Measurements from ENCODE around the gene IGSF10.

Gene IGSF10

GRCh38 chr3:151430821-151431484, 29.9 kb downstream of the IGSF10 start:
- TF ChIP-seq CTCF (IDR thresholded peaks at IDR 0.05; ENCODE audit: low read depth, low read length), result no peak
- in situ Hi-C loops (cut with HindIII; ENCODE audit: low sequenced_read_pairs), result no loop called here
- H3K4me3 ChIP-seq (ENCODE audit: low read depth, low read length), result no peak overlapping the region
- no peak for DNase-seq (ENCODE audit: low read depth, low spot score)

- TF ChIP-seq CTCF (IDR thresholded peaks at IDR 0.05; ENCODE audit: low read depth, low read length), result no peak
- no peak overlapping the region for H3K4me3 ChIP-seq (ENCODE audit: low read depth, low read length)
- in situ Hi-C loops (cut with HindIII; ENCODE audit: low sequenced_read_pairs), result no loop called here
- no peak for DNase-seq (ENCODE audit: low read depth, low spot score)
Observed at GRCh38 chr3:151428386-151428785, 32.5 kb downstream of the IGSF10 start.

- no peak for TF ChIP-seq CTCF (IDR thresholded peaks at IDR 0.05; ENCODE audit: low read depth, low read length)
- in situ Hi-C loops (cut with HindIII; ENCODE audit: low sequenced_read_pairs), result no loop called here
- no peak for DNase-seq (ENCODE audit: low read depth, low spot score)
- no peak overlapping the region for H3K4me3 ChIP-seq (ENCODE audit: low read depth, low read length)
Observed at GRCh38 chr3:151426341-151426657, 34.6 kb downstream of the IGSF10 start.

- no peak for DNase-seq (ENCODE audit: low read depth, low spot score)
- no peak overlapping the region for H3K4me3 ChIP-seq (ENCODE audit: low read depth, low read length)
- peak; percentile 35 for TF ChIP-seq CTCF (IDR thresholded peaks at IDR 0.05; ENCODE audit: low read depth, low read length)
- in situ Hi-C loops (cut with HindIII; ENCODE audit: low sequenced_read_pairs), result no loop called here
Observed at GRCh38 chr3:151425627-151426340, 35.1 kb downstream of the IGSF10 start.

GRCh38 chr3:151423091-151423490, 37.8 kb downstream of the IGSF10 start:
- no peak overlapping the region for H3K4me3 ChIP-seq (ENCODE audit: low read depth, low read length)
- TF ChIP-seq CTCF (IDR thresholded peaks at IDR 0.05; ENCODE audit: low read depth, low read length), result no peak
- in situ Hi-C loops (cut with HindIII; ENCODE audit: low sequenced_read_pairs), result no loop called here
- DNase-seq (ENCODE audit: low read depth, low spot score), result no peak

- in situ Hi-C loops (cut with HindIII; ENCODE audit: low sequenced_read_pairs), result no loop called here
Observed at GRCh38 chr3:151421938-151422337, 38.9 kb downstream of the IGSF10 start.

More at GRCh38 chr3:151421938-151422337, 38.9 kb downstream of the IGSF10 start:
- TF ChIP-seq CTCF (IDR thresholded peaks at IDR 0.05; ENCODE audit: low read depth, low read length), result peak; percentile 9
- no peak for DNase-seq (ENCODE audit: low read depth, low spot score)
- no peak overlapping the region for H3K4me3 ChIP-seq (ENCODE audit: low read depth, low read length)

Measured in astrocyte of the spinal cord (primary cell).